Measurements from ENCODE around the gene HOXB3. TPM values are rescaled to one million over a fixed set of nuclear protein-coding genes. Genes with fewer than 3 reads are reported as not detected.

The HOXB3 gene
- total and polyA plus RNA-seq, 12 donors: 0.24 to 5.9 (median 1.1) TPM

- H3K27ac ChIP-seq: peak overlapping the region in 5 of 10 donors; percentile 3 to 76 (median 64)
- WGBS, 2 donors: 18 to 21% methylated on average over 34 of the region's 34 CpGs
These were observed 3.4 kb downstream of the HOXB3 start for GRCh38 chr17:48586355-48587258.

GRCh38 chr17:48584223-48584741 is 5.8 kb downstream of the HOXB3 start:
- no peak overlapping the region for H3K4me3 ChIP-seq
- ATAC-seq (no peak), DNase-seq (no peak)
- H3K9me3 ChIP-seq: no peaks in the 10 kb centered on the region
- H3K4me1 ChIP-seq: peaks cover 0 to 45% (median 17%) of the 10 kb centered on the region in 9 donors
- WGBS, 2 donors: 37 to 40% methylated on average over 2 of the region's 2 CpGs
- TF ChIP-seq CTCF (IDR thresholded peaks at IDR 0.05): no peak
- intact Hi-C loops (cut with DNase I): no loop called here
- no peak overlapping the region for H3K27ac ChIP-seq
- H3K27me3 ChIP-seq: peaks cover 45 to 100% (median 100%) of the 10 kb centered on the region in 7 donors
- H3K36me3 ChIP-seq: no peaks in the 10 kb centered on the region

More at GRCh38 chr17:48586355-48587258, 3.4 kb downstream of the HOXB3 start:
- intact Hi-C loops (cut with DNase I): no loop called here
- Histone ChIP-seq H3K9me3 (no peaks in the 10 kb centered on the region), H3K36me3 (no peaks in the 10 kb centered on the region), H3K27me3 (peaks cover 27 to 100% (median 100%) of the 10 kb centered on the region in 7 donors), H3K4me1 (peaks cover 0 to 39% (median 17%) of the 10 kb centered on the region in 9 donors), H3K4me3 (peak overlapping the region in 7 of 10 donors; percentile 47 to 69 (median 62))
- no peak for TF ChIP-seq CTCF (IDR thresholded peaks at IDR 0.05)
- no peak for ATAC-seq
- DNase-seq: no peak

- H3K36me3 ChIP-seq: no peaks in the 10 kb centered on the region
- no peak overlapping the region for H3K4me3 ChIP-seq
- no peak for TF ChIP-seq CTCF (IDR thresholded peaks at IDR 0.05)
- WGBS, 2 donors: 58 to 60% methylated on average over 3 of the region's 3 CpGs
- no peaks in the 10 kb centered on the region for H3K9me3 ChIP-seq
- intact Hi-C loops (cut with DNase I): no loop called here
- DNase-seq: no peak
- ATAC-seq: no peak
- no peak overlapping the region for H3K27ac ChIP-seq
- H3K4me1 ChIP-seq: peaks cover 0 to 51% (median 17%) of the 10 kb centered on the region in 9 donors
- peaks cover 49 to 100% (median 100%) of the 10 kb centered on the region in 7 donors for H3K27me3 ChIP-seq
These were observed 6.3 kb downstream of the HOXB3 start for GRCh38 chr17:48583708-48584222.

- H3K4me3 ChIP-seq: peak overlapping the region in 4 of 10 donors; percentile 26 to 57 (median 38)
- no peak for TF ChIP-seq CTCF (IDR thresholded peaks at IDR 0.05)
- DNase-seq (no peak), ATAC-seq (no peak)
- no peaks in the 10 kb centered on the region for H3K36me3 ChIP-seq
- H3K4me1 ChIP-seq: peaks cover 0 to 57% (median 17%) of the 10 kb centered on the region in 9 donors
- intact Hi-C loops (cut with DNase I): no loop called here
- H3K27me3 ChIP-seq: peaks cover 52 to 100% (median 100%) of the 10 kb centered on the region in 7 donors
- no peaks in the 10 kb centered on the region for H3K9me3 ChIP-seq
- 29 to 30% methylated on average over 7 of the region's 7 CpGs for WGBS, 2 donors
- peak overlapping the region in 5 of 10 donors; percentile 0 to 88 (median 72) for H3K27ac ChIP-seq
These were observed 7.3 kb downstream of the HOXB3 start for GRCh38 chr17:48582750-48583069.

Measured in heart right ventricle (tissue), 16 donors.